Subcutaneous abdominal adipose tissue (tissue), 5 donors: ENCODE data around the gene PKN2.
A peak's percentile ranks its signal among the peaks of the same experiment; 100 is the strongest.
"Not testable (repeated sequence)": the region's sequence is repeated elsewhere in the genome, so short reads cannot be mapped to it uniquely, and the experiment has no call there.

Source experiments
- H3K27ac ChIP-seq: one replicate; pipeline ENCODE4 v1.7.0; 2013; ENCODE audit warnings: low read depth, mild to moderate bottlenecking, inconsistent platforms, low read length, moderate library complexity
- H3K27me3 ChIP-seq, 5 donors: one replicate each; pipeline ENCODE4 v1.7.0; 2013; ENCODE audit warnings: low read length in 5 of 5, inconsistent platforms in 1 of 5; ENCODE audit not compliant: control insufficient read depth in 5 of 5, insufficient read depth in 4 of 5
- H3K36me3 ChIP-seq, 5 donors: one replicate each; pipeline ENCODE4 v1.7.0; 2013; ENCODE audit warnings: low read length in 5 of 5; ENCODE audit not compliant: control insufficient read depth in 5 of 5, insufficient read depth in 5 of 5
- H3K4me1 ChIP-seq, 5 donors: one replicate each; pipeline ENCODE4 v1.7.0; 2013; ENCODE audit warnings: low read length in 5 of 5, mild to moderate bottlenecking in 3 of 5, moderate library complexity in 1 of 5; ENCODE audit not compliant: control insufficient read depth in 5 of 5, insufficient read depth in 5 of 5
- H3K4me3 ChIP-seq, 5 donors: one replicate each; pipeline ENCODE4 v1.7.0; 2013; ENCODE audit warnings: low read length in 5 of 5, low read depth in 1 of 5
- H3K9ac ChIP-seq, 5 donors: one replicate each; pipeline ENCODE4 v1.7.0; 2013; ENCODE audit warnings: low read length in 5 of 5, mild to moderate bottlenecking in 4 of 5, moderate library complexity in 3 of 5
- H3K9me3 ChIP-seq, 5 donors: one replicate each; pipeline ENCODE4 v1.7.0; 2013; ENCODE audit warnings: low read length in 5 of 5; ENCODE audit not compliant: control insufficient read depth in 5 of 5
- donor health status: healthy.
- donor health status: healthy.
- donor health status: healthy.
- donor health status: healthy.
- donor health status: healthy.

Gene PKN2

GRCh38 chr1:88851303-88852063 is 167.4 kb downstream of the PKN2 start:
- Histone ChIP-seq H3K27me3 (no peaks in the 10 kb centered on the region), H3K4me3 (no peak overlapping the region), H3K9ac (no peak overlapping the region), H3K4me1 (no peaks in the 10 kb centered on the region), H3K27ac (no peak overlapping the region), H3K9me3 (no peaks in the 10 kb centered on the region), H3K36me3 (peaks cover 16 to 48% (median 36%) of the 10 kb centered on the region in 5 donors)

- no peak overlapping the region for H3K4me3 ChIP-seq
- peaks cover 2 to 11% (median 6%) of the 10 kb centered on the region in 5 donors for H3K36me3 ChIP-seq
- no peak overlapping the region for H3K9ac ChIP-seq
- H3K9me3 ChIP-seq = no peaks in the 10 kb centered on the region
- no peaks in the 10 kb centered on the region for H3K4me1 ChIP-seq
- no peak overlapping the region for H3K27ac ChIP-seq
- H3K27me3 ChIP-seq = no peaks in the 10 kb centered on the region
Observed at GRCh38 chr1:88867743-88868521, 183.9 kb downstream of the PKN2 start.

- H3K4me1 ChIP-seq = peaks cover 0 to 10% (median 8%) of the 10 kb centered on the region in 5 donors
- not testable (repeated sequence) for H3K27ac ChIP-seq, H3K36me3 ChIP-seq, H3K27me3 ChIP-seq, H3K4me3 ChIP-seq, H3K9ac ChIP-seq, H3K9me3 ChIP-seq
Observed at GRCh38 chr1:88869644-88870043, 185.6 kb downstream of the PKN2 start.

GRCh38 chr1:88873737-88874349 is 189.8 kb downstream of the PKN2 start:
- Histone ChIP-seq H3K9me3 (no peaks in the 10 kb centered on the region), H3K9ac (no peak overlapping the region), H3K27ac (no peak overlapping the region), H3K27me3 (no peaks in the 10 kb centered on the region), H3K36me3 (peaks cover 0 to 8% (median 5%) of the 10 kb centered on the region in 5 donors), H3K4me3 (peak overlapping the region in 1 of 5 donors; percentile 14), H3K4me1 (peaks cover 0 to 20% (median 12%) of the 10 kb centered on the region in 5 donors)

- Histone ChIP-seq H3K36me3 (peaks cover 0 to 17% (median 8%) of the 10 kb centered on the region in 5 donors), H3K9me3 (no peaks in the 10 kb centered on the region), H3K9ac (no peak overlapping the region), H3K4me1 (peaks cover 0 to 20% (median 12%) of the 10 kb centered on the region in 5 donors), H3K4me3 (no peak overlapping the region), H3K27me3 (no peaks in the 10 kb centered on the region), H3K27ac (no peak overlapping the region)
Observed at GRCh38 chr1:88875595-88875994, 191.5 kb downstream of the PKN2 start.

GRCh38 chr1:88876573-88877365 is 192.7 kb downstream of the PKN2 start:
- H3K27ac ChIP-seq = no peak overlapping the region
- H3K36me3 ChIP-seq = peaks cover 0 to 27% (median 8%) of the 10 kb centered on the region in 5 donors
- no peaks in the 10 kb centered on the region for H3K9me3 ChIP-seq

GRCh38 chr1:88877382-88877825 is 193.3 kb downstream of the PKN2 start:
- peaks cover under 1 to 32% (median 8%) of the 10 kb centered on the region in 5 donors for H3K36me3 ChIP-seq
- H3K9ac ChIP-seq = no peak overlapping the region
- no peak overlapping the region for H3K27ac ChIP-seq
- peaks cover 0 to 20% (median 12%) of the 10 kb centered on the region in 5 donors for H3K4me1 ChIP-seq
- no peak overlapping the region for H3K4me3 ChIP-seq
- no peaks in the 10 kb centered on the region for H3K27me3 ChIP-seq
- no peaks in the 10 kb centered on the region for H3K9me3 ChIP-seq

More at GRCh38 chr1:88876573-88877365, 192.7 kb downstream of the PKN2 start:
- Histone ChIP-seq H3K4me1 (peaks cover 0 to 20% (median 12%) of the 10 kb centered on the region in 5 donors), H3K4me3 (no peak overlapping the region), H3K9ac (peak overlapping the region in 1 of 5 donors; percentile 41), H3K27me3 (no peaks in the 10 kb centered on the region)

- Histone ChIP-seq H3K27ac (no peak overlapping the region), H3K27me3 (no peaks in the 10 kb centered on the region), H3K9ac (no peak overlapping the region), H3K9me3 (no peaks in the 10 kb centered on the region), H3K36me3 (peaks cover 6 to 36% (median 8%) of the 10 kb centered on the region in 5 donors), H3K4me1 (peaks cover 0 to 20% (median 12%) of the 10 kb centered on the region in 5 donors), H3K4me3 (no peak overlapping the region)
Observed at GRCh38 chr1:88877911-88878310, 193.8 kb downstream of the PKN2 start.

- Histone ChIP-seq H3K4me1 (peaks cover 0 to 18% (median 16%) of the 10 kb centered on the region in 5 donors), H3K9me3 (no peaks in the 10 kb centered on the region), H3K27me3 (no peaks in the 10 kb centered on the region), H3K4me3 (no peak overlapping the region), H3K36me3 (peaks cover 9 to 44% (median 14%) of the 10 kb centered on the region in 5 donors), H3K27ac (no peak overlapping the region), H3K9ac (no peak overlapping the region)
Observed at GRCh38 chr1:88878731-88879130, 194.7 kb downstream of the PKN2 start.
